Measurements from ENCODE around the gene NUAK2. TPM values are rescaled to one million over a fixed set of nuclear protein-coding genes. Genes with fewer than 3 reads are reported as not detected.

NUAK2 gene
- total and polyA plus RNA-seq, 3 donors from 2014 or later, result 7.2 to 19.6 (median 13.4) TPM

DNA sequence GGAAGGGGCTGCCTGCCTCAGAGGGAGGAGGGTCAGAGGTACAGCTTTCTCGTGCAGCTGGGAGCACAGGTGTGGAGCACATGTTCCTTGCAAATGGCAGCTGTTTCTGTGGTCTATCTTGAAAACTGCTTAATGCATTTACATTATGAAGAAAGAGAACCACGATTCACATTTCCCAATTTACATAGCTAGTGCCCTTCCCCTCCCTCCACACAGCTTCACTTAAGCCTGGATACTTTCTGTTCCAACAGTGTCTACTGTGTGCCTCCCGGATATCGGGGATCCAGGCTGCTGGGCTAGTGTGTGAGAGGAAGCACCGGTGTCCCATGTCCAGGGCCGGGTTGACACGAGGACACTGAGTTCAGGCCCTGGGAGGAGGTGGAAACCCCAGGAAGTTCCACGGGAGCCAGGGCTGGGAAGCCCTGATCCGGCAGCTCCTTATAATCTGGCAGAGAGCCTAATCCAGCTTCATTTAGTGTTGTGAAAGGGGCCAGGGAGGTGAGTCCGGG is 62.2 kb downstream of the NUAK2 start:
- intact Hi-C loops (cut with DNase I; ENCODE audit: low total_unique reads), result loop anchor here (10.0 kb wide), 1 partner anchor 265 kb away; no protein-coding TSS in a partner anchor
- WGBS, 2 donors, result 37 to 48% methylated on average over 9 to 10 of the region's 10 CpGs
- Histone ChIP-seq H3K27ac (no peak overlapping the region), H3K27me3 (no peaks in the 10 kb centered on the region), H3K4me3 (no peak overlapping the region), H3K36me3 (ENCODE audit: low read depth, missing control alignments) (no peaks in the 10 kb centered on the region), H3K4me1 (peaks cover 14% of the 10 kb centered on the region), H3K9me3 (no peaks in the 10 kb centered on the region)
- TF ChIP-seq, protein P1, sequence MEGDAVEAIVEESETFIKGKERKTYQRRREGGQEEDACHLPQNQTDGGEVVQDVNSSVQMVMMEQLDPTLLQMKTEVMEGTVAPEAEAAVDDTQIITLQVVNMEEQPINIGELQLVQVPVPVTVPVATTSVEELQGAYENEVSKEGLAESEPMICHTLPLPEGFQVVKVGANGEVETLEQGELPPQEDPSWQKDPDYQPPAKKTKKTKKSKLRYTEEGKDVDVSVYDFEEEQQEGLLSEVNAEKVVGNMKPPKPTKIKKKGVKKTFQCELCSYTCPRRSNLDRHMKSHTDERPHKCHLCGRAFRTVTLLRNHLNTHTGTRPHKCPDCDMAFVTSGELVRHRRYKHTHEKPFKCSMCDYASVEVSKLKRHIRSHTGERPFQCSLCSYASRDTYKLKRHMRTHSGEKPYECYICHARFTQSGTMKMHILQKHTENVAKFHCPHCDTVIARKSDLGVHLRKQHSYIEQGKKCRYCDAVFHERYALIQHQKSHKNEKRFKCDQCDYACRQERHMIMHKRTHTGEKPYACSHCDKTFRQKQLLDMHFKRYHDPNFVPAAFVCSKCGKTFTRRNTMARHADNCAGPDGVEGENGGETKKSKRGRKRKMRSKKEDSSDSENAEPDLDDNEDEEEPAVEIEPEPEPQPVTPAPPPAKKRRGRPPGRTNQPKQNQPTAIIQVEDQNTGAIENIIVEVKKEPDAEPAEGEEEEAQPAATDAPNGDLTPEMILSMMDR (IDR thresholded peaks at IDR 0.05), result no peak
- no peak for TF ChIP-seq POLR2A (IDR thresholded peaks at IDR 0.05)
- DNase-seq, result no peak

DNA sequence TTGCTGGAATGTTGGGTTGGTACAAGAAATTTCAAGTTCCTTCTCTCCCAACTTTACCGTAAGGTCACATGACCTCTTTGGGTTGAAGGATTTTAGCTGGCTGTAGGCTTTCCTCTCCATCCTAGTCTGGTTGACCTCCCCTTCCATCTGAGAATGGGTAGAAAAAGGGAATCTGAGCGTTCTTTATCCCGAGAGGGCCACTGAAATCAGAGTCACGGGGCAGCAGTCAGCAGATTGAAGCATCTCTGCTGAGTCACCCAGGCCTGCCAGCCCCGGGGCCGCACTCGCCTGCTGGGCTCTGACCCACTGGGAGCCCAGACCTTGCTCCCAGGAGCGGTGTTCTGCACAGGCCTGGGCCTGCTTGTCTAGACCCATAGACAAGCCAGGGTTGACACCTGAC is 62.8 kb downstream of the NUAK2 start:
- no peak overlapping the region for H3K4me3 ChIP-seq
- TF ChIP-seq POLR2A (IDR thresholded peaks at IDR 0.05), result no peak
- TF ChIP-seq, protein P1 (IDR thresholded peaks at IDR 0.05), result no peak
- H3K36me3 ChIP-seq (ENCODE audit: low read depth, missing control alignments), result no peaks in the 10 kb centered on the region
- H3K4me1 ChIP-seq, result peaks cover 14% of the 10 kb centered on the region
- WGBS, 2 donors, result 88 to 95% methylated on average over 8 of the region's 8 CpGs
- no peak overlapping the region for H3K27ac ChIP-seq
- DNase-seq, result no peak
- intact Hi-C loops (cut with DNase I; ENCODE audit: low total_unique reads), result loop anchor here (10.0 kb wide), 1 partner anchor 264 kb away; no protein-coding TSS in a partner anchor
- H3K9me3 ChIP-seq, result no peaks in the 10 kb centered on the region
- no peaks in the 10 kb centered on the region for H3K27me3 ChIP-seq

DNA sequence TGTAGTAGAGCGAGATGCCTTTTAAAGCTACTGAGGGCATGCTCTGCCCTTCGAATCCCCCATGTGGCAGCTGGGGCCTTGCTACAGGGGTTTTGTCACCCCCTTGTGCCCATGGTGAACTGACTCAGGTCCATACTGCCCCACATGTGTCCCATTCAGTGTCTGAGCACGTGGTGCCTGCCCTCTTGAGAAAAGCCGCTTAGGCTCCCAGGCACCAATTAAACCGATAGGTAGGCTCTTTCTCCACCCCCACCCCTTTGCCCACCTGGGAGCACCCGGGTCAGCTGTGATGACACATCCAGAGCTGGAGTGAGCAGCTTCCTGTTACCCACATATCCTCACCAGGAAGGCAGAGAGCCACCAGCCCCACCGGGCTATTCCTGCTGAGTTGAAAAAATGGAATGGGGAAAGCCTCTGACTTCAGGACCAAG is 63.3 kb downstream of the NUAK2 start:
- Histone ChIP-seq H3K9me3 (no peaks in the 10 kb centered on the region), H3K36me3 (ENCODE audit: low read depth, missing control alignments) (no peaks in the 10 kb centered on the region), H3K4me3 (no peak overlapping the region), H3K27me3 (no peaks in the 10 kb centered on the region), H3K27ac (no peak overlapping the region), H3K4me1 (peaks cover 14% of the 10 kb centered on the region)
- 85 to 93% methylated on average over 7 of the region's 7 CpGs for WGBS, 2 donors
- intact Hi-C loops (cut with DNase I; ENCODE audit: low total_unique reads), result loop anchor here (10.0 kb wide), 1 partner anchor 263 kb away; no protein-coding TSS in a partner anchor
- no peak for DNase-seq
- TF ChIP-seq, protein P1 (IDR thresholded peaks at IDR 0.05), result no peak
- no peak for TF ChIP-seq POLR2A (IDR thresholded peaks at IDR 0.05)

DNA sequence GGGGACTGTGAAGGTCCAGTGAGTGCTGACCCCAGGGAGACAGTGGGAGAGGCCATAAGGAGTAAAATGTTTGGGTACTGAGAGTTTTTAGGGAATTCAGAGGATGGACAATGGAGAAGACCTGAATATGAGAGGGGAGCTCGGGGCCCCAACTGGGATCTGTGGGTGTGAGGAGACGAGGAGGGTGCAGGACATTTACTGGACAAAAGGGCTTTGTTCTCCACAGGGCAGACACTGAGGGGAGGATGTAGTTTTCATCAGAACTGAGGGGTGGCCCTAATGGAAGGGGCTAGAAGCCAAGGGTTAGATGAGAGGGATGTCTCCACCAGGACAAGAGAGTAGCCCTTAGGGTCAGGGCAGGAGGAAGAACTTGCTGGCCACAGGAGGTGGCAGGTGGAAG is 63.8 kb downstream of the NUAK2 start:
- Histone ChIP-seq H3K27ac (no peak overlapping the region), H3K27me3 (no peaks in the 10 kb centered on the region), H3K9me3 (no peaks in the 10 kb centered on the region), H3K4me3 (no peak overlapping the region), H3K4me1 (peaks cover 14% of the 10 kb centered on the region), H3K36me3 (ENCODE audit: low read depth, missing control alignments) (no peaks in the 10 kb centered on the region)
- 73 to 75% methylated on average over 2 of the region's 2 CpGs for WGBS, 2 donors
- intact Hi-C loops (cut with DNase I; ENCODE audit: low total_unique reads), result loop anchor here (10.0 kb wide), 1 partner anchor 263 kb away; no protein-coding TSS in a partner anchor
- no peak for DNase-seq
- TF ChIP-seq, protein P1 (IDR thresholded peaks at IDR 0.05), result no peak
- no peak for TF ChIP-seq POLR2A (IDR thresholded peaks at IDR 0.05)
